Measurements from ENCODE around the gene ZNF275.

DNA sequence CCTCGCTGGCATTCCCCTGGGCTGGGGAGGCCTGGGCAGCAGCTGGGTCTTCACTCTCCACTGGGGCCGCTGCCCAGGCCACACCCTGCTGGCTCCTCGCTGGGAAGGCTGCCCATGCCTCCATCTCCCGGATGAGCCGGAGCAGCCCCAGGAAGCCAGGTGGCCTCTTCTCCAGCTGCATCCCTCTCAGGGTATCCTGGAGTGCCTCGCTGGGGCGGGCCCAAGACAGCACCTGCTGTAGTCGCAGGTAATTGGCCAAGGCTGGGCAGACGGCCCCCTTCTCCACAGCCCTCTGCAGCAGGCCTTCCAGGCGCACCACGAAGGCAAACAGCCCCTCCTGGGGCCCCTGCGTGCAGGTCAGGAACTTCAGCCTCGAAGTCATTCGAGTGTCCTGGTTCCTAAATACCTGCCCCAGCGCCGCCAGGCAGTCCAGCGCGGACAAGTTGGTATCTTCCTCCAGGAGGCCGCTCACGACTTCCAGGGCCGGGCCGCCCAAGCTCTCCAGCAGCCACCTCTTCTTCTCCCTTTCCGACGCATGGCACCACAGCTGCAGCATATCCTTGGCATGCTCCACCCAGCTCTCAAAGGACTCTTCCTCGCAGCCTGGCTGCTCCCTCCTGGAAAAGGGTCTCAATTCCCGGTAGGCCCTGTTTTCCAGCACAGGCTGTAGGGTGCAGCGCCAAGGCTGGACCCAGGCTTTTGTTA lies 63.5 kb downstream of the ZNF275 start:
- TF ChIP-seq, protein P1, sequence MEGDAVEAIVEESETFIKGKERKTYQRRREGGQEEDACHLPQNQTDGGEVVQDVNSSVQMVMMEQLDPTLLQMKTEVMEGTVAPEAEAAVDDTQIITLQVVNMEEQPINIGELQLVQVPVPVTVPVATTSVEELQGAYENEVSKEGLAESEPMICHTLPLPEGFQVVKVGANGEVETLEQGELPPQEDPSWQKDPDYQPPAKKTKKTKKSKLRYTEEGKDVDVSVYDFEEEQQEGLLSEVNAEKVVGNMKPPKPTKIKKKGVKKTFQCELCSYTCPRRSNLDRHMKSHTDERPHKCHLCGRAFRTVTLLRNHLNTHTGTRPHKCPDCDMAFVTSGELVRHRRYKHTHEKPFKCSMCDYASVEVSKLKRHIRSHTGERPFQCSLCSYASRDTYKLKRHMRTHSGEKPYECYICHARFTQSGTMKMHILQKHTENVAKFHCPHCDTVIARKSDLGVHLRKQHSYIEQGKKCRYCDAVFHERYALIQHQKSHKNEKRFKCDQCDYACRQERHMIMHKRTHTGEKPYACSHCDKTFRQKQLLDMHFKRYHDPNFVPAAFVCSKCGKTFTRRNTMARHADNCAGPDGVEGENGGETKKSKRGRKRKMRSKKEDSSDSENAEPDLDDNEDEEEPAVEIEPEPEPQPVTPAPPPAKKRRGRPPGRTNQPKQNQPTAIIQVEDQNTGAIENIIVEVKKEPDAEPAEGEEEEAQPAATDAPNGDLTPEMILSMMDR (IDR thresholded peaks at IDR 0.05) = no peak
- TF ChIP-seq EZH2 (IDR thresholded peaks at IDR 0.05; ENCODE audit: borderline replicate concordance, insufficient read depth, low read depth, low read length, poor library complexity, severe bottlenecking) = no peak
